ENCODE results near the gene HSDL2.
"Not testable (repeated sequence)": the region's sequence is repeated elsewhere in the genome, so short reads cannot be mapped to it uniquely, and the experiment has no call there.

The HSDL2 gene

DNA sequence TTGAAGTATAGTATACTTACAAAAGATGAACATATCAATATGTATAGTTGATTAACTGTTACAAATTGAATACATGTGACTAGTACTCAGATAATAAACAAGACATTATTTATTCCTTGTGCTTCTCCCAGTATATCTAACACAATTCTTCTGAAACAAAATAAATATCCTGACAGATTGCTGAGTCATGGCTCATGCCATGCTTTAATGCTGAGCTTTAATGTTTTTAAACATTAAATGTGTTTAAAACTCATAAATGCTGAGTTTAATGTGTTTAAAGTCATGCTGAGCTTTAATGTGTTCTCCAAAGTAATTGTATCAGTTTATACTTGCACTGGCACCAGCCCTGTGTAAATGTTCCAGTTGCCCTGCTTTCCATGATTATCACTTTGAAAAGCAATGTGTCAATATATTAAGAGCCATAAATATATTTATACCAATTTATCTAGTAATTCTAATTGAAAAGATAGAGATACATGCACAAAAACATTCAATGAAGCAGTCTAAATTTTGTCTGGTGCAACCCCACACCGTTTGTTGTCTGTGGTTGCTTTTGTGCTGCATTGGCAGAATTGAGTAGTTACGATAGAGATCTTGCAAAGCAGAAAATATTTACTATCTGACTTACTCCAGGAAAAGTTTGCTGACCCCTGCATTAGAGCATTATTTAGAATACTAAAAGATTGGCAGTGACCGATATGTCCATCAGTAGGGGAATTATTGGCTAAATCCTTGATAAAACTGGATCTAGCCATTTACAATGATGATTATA lies 122.5 kb downstream of the HSDL2 start:
- DNase-seq, result no peak

DNA sequence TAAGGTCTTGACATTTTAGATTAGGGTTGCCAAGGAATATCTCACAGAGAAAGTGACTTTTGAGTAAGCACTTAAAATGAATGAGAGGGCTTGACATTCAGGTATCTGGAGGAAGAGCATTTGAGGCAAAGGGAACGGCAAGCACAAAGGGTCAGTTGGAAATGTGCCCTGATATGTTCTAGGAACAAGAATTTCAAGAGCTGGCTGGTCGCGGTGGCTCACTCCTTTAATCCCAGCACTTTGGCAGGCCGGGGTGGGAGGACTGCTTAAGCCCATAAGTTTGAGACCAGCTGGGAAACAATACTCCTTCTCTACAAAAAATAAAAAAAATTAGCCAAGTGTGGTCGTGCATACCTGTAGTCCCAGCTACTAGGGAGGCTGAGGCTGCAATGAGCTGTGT lies 123.3 kb downstream of the HSDL2 start:
- DNase-seq, result no peak

DNA sequence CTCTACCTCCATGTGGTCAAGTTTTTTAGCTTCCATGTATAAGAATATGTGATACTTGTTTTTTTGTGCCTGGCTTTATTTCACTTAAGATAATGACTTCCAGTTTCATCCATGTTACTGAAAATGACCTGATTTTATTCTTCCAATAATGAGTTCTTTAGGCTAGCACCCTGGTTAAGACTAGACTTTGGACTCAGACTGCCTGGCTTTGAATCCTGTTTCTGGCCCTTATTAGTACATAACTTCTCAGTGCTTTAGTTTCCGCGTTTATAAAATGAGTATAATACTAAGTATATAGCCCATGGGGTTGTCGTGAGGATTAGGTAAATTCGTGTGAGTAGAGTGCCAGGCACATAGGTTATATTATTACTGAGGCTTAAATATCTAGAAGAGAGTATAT lies 125.2 kb downstream of the HSDL2 start:
- DNase-seq, result no peak

DNA sequence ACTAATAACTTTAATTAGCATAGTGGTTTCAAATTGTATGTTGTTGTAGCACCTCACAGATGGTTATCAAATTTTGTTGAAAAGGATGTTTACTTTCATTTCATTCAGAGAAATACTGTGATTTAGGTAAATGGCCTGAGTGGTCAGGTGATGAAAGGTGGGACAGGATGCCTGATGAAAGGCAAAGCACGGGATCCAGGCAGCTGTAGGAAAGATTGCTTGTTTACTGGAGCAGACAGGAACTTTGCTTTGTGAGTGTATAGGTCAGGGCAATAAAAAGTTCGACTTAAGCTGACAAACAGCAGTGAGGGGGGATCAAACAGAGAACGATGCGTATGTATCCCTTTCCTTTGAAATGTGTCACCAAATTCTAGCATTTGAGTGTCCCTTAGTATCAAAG lies 125.7 kb downstream of the HSDL2 start:
- DNase-seq, result no peak

DNA sequence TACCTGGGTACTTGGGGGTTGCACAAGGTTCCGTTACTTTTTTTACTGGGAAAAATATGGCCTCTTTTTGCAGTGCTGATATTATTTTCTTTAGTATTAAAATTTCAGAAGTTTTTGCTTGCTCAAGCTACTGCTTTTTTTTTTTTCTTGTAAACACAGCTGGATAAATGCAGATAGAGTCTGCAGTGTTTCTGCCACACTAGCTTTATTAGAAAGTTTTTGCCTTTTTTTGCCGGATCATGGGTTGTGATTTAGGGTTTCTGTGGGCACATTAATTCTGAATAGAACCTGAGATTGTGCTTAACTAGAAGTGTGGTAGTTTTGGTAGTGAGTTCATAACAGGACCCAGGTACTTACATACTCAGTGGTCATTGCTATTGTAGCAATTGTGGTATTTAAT lies 126.7 kb downstream of the HSDL2 start:
- no peak for DNase-seq

DNA sequence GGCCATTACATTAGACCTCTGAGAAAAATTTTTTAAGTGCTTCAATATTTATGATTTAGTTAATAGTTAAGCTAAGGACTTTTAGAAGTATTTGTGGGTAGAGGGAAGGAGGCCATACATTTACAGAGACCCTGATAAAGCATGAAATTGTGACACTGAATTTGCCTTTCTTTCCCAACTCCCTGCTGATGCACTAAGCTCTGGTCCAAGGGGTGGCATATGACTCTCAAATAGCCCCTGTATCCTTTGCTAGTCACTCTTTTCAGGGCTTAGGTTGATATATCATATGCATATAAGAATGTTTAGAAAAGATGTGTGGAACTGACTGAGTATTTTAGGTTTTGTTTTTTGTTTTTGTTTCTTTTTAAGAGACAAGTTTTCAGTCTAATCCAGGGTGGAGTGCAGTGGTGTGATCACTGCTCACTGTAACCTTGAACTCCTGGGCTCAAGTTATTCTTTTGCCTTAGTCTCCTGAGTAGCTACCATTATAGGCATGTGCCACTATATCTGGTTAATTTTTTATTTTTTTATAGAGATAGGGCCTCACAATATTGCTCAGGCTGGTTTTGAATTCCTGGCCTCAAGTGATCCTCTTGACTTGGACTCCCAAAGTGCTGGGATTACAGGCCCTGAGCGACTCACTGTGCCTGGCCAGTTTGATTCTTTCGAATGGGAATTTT lies 127.2 kb downstream of the HSDL2 start:
- no peak for DNase-seq

DNA sequence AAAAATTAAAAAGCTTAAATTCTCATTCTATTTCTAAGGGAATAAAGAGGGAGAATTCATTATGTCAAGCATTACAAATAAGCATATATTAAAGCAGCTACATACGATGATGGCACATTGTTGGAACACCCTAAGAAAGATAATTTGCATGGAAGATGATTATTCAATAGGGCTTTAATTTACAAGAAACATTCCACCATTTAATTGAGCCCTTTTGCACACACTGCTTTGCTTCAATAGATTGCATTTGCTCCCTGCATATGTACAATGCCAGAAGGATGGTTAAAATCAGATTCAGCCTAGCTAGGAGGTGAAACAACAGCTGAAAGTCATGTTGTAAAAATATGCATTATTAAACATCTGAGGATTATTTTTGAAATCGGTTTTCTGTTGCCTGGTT lies 128.5 kb downstream of the HSDL2 start:
- DNase-seq, result no peak

DNA sequence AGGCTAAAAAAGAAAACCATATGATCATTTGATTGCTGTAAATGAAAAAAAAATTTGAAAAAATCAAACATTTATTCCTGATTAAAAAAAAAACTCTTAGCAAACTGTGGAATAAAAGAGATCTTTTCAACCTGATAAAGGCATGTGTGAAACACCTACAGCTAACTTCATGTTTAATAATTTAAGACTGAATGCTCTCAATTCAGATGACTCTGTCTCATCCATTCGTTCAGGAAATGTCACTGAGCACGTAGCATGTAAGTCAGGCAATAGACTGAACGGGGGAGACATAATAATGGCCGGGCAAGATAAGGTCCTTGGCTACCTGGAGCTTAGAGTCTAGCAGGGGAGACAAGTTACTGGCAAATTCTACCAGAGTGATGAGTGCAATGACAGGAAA lies 132.5 kb downstream of the HSDL2 start:
- DNase-seq, result not testable (repeated sequence)

DNA sequence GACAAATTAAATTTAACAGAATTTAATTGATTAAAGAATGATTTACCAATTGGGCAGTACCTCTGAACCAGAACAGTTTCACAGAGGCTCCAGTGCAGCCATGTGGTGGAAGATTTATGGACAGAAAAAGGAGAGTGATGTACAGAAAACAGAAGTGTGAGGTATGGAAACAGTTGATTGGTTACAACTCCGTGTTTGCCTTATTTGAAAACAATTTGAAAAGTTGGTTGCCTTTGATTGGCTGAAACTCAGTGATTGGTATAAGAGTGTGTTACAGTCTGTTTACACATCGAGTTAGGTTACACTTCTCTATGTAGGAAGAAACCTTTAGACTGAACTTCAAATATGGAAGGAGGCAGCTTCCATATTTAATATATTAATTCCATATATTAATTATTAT lies 136.9 kb downstream of the HSDL2 start:
- no peak for DNase-seq

DNA sequence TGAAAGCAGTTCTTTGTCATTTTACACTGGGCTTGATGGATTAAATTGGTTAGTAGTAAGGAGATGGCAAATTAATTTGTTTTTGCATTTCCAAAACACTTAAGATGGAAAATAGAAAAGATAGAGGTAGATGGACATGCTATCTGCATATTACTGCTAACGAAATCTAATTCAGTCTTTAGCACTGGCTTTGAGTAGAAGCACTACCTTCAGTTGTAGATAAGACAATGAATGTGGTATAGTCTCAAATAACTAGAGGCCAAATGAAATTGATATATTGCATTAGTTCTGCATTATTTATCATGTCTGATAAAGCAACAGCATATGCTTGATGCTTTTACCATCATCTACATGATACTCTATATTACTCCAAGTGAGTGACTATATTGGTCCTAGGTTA lies 140.2 kb downstream of the HSDL2 start:
- DNase-seq, result no peak

DNA sequence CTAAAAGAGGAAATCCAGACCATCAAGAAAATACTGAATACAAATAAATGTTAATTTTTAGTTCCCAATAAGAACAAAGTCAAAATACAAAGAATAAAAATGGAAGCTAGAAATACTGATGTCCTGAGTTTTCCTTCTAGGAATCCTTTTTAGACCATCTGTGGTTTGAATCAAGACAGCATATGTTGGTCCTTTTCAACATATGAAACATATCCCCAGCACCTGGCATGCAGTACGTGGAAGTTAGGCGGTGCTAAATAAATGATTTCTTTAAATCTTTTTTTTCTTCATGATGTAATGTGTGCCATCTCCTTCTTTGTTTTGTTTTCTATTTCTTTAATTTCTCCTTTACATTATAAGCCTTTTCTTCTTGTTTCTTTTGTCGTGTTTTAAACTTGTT lies 140.7 kb downstream of the HSDL2 start:
- DNase-seq, result no peak

Data from T1000 (cell line).